ENCODE measurements around the gene TMEM150B. TPM values are rescaled to one million over a fixed set of nuclear protein-coding genes. Genes with fewer than 3 reads are reported as not detected.

Gene TMEM150B
- polyA plus RNA-seq, 1 donor from 2014 or later, result not detected

DNA sequence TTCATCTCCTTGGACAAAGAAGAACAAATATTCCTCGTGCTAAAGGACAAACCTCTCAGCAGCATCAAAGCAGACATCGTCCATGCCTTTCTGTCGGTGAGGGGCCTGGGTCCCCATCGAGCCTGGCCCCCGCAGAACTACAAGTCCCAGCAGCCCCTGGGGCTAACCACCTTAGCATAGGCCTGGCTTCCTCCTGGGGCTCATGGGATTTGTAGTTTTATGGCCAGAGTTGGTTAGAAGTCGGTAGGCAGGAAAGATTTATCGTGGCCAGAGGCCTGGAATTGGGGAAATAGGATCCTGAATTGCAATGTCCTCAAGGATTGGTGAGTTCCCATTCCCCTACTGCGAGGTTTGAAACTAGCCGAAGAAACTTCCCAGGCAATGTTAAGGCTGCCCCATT lies 19.6 kb downstream of the TMEM150B start:
- no peaks in the 10 kb centered on the region for H3F3A ChIP-seq (ENCODE audit: insufficient read depth, low read length, poor library complexity, severe bottlenecking)
- H3K4me3 ChIP-seq (ENCODE audit: low read length), result no peak overlapping the region
- H3K9me3 ChIP-seq (ENCODE audit: low read length), result no peaks in the 10 kb centered on the region
- no peaks in the 10 kb centered on the region for H4K20me1 ChIP-seq (ENCODE audit: insufficient read depth)
- H3K27me3 ChIP-seq (ENCODE audit: insufficient read depth, low read depth, low read length), result no peaks in the 10 kb centered on the region
- no peak overlapping the region for H3K9ac ChIP-seq (ENCODE audit: low read length)
- H3K27ac ChIP-seq (ENCODE audit: low read length), result no peak overlapping the region
- no peak overlapping the region for H2AFZ ChIP-seq (ENCODE audit: low read depth, low read length)
- TF ChIP-seq RAD21 (conservative IDR thresholded peaks at IDR 0.05), result no peak
- TF ChIP-seq EZH2 (IDR thresholded peaks at IDR 0.05; ENCODE audit: borderline replicate concordance, insufficient read depth, low read length, poor library complexity, severe bottlenecking), result no peak
- TF ChIP-seq, protein P1, sequence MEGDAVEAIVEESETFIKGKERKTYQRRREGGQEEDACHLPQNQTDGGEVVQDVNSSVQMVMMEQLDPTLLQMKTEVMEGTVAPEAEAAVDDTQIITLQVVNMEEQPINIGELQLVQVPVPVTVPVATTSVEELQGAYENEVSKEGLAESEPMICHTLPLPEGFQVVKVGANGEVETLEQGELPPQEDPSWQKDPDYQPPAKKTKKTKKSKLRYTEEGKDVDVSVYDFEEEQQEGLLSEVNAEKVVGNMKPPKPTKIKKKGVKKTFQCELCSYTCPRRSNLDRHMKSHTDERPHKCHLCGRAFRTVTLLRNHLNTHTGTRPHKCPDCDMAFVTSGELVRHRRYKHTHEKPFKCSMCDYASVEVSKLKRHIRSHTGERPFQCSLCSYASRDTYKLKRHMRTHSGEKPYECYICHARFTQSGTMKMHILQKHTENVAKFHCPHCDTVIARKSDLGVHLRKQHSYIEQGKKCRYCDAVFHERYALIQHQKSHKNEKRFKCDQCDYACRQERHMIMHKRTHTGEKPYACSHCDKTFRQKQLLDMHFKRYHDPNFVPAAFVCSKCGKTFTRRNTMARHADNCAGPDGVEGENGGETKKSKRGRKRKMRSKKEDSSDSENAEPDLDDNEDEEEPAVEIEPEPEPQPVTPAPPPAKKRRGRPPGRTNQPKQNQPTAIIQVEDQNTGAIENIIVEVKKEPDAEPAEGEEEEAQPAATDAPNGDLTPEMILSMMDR (IDR thresholded peaks at IDR 0.05; ENCODE audit: poor library complexity, severe bottlenecking), result no peak
- no peak for TF ChIP-seq EP300 (conservative IDR thresholded peaks at IDR 0.05; ENCODE audit: poor library complexity, severe bottlenecking)
- TF ChIP-seq POLR2AphosphoS5 (IDR thresholded peaks at IDR 0.05), result no peak
- TF ChIP-seq, protein P2, sequence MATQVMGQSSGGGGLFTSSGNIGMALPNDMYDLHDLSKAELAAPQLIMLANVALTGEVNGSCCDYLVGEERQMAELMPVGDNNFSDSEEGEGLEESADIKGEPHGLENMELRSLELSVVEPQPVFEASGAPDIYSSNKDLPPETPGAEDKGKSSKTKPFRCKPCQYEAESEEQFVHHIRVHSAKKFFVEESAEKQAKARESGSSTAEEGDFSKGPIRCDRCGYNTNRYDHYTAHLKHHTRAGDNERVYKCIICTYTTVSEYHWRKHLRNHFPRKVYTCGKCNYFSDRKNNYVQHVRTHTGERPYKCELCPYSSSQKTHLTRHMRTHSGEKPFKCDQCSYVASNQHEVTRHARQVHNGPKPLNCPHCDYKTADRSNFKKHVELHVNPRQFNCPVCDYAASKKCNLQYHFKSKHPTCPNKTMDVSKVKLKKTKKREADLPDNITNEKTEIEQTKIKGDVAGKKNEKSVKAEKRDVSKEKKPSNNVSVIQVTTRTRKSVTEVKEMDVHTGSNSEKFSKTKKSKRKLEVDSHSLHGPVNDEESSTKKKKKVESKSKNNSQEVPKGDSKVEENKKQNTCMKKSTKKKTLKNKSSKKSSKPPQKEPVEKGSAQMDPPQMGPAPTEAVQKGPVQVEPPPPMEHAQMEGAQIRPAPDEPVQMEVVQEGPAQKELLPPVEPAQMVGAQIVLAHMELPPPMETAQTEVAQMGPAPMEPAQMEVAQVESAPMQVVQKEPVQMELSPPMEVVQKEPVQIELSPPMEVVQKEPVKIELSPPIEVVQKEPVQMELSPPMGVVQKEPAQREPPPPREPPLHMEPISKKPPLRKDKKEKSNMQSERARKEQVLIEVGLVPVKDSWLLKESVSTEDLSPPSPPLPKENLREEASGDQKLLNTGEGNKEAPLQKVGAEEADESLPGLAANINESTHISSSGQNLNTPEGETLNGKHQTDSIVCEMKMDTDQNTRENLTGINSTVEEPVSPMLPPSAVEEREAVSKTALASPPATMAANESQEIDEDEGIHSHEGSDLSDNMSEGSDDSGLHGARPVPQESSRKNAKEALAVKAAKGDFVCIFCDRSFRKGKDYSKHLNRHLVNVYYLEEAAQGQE (IDR thresholded peaks at IDR 0.05; ENCODE audit: borderline replicate concordance), result no peak
- no peak for TF ChIP-seq TAF1 (IDR thresholded peaks at IDR 0.05; ENCODE audit: low read depth)
- TF ChIP-seq SMC3 (conservative IDR thresholded peaks at IDR 0.05; ENCODE audit: poor library complexity), result no peak
- TF ChIP-seq MXI1 (conservative IDR thresholded peaks at IDR 0.05; ENCODE audit: poor library complexity, severe bottlenecking), result no peak
- H3K4me2 ChIP-seq (ENCODE audit: low read length), result no peak overlapping the region
- no peaks in the 10 kb centered on the region for H3K36me3 ChIP-seq (ENCODE audit: insufficient read depth, low read length)
- no peaks in the 10 kb centered on the region for H3K9me2 ChIP-seq (ENCODE audit: insufficient read depth, low read length)
- no peaks in the 10 kb centered on the region for H3K79me2 ChIP-seq (replicated peaks; ENCODE audit: insufficient read depth, low read length)

DNA sequence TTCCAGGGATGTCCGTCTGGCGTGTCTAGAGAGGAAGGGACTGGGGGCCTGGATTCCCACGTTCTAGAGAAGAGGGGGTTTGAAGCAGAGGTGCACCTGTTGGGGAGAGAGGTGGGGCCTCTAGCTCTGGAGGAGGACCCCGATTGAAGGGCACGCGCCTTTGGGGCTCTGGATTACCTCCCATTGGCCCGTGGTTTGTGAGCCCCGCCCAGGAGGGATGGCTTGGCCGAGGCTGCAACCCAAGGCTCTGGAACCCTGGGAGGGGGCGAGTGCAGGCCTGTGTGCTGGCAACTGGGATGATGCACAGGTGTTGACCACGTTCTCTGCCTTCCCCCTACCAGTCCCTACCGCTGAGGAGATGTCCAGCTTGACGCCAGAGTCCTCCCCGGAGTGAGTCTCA lies 20.2 kb downstream of the TMEM150B start:
- H3K27me3 ChIP-seq (ENCODE audit: insufficient read depth, low read depth, low read length), result no peaks in the 10 kb centered on the region
- H3K9me3 ChIP-seq (ENCODE audit: low read length), result no peaks in the 10 kb centered on the region
- no peaks in the 10 kb centered on the region for H3K79me2 ChIP-seq (replicated peaks; ENCODE audit: insufficient read depth, low read length)
- no peaks in the 10 kb centered on the region for H3K9me2 ChIP-seq (ENCODE audit: insufficient read depth, low read length)
- no peak overlapping the region for H3K27ac ChIP-seq (ENCODE audit: low read length)
- H4K20me1 ChIP-seq (ENCODE audit: insufficient read depth), result no peaks in the 10 kb centered on the region
- no peak overlapping the region for H2AFZ ChIP-seq (ENCODE audit: low read depth, low read length)
- H3F3A ChIP-seq (ENCODE audit: insufficient read depth, low read length, poor library complexity, severe bottlenecking), result no peaks in the 10 kb centered on the region
- H3K36me3 ChIP-seq (ENCODE audit: insufficient read depth, low read length), result no peaks in the 10 kb centered on the region
- H3K4me2 ChIP-seq (ENCODE audit: low read length), result no peak overlapping the region
- no peak for TF ChIP-seq POLR2AphosphoS5 (IDR thresholded peaks at IDR 0.05)
- TF ChIP-seq EP300 (conservative IDR thresholded peaks at IDR 0.05; ENCODE audit: poor library complexity, severe bottlenecking), result no peak
- TF ChIP-seq EZH2 (IDR thresholded peaks at IDR 0.05; ENCODE audit: borderline replicate concordance, insufficient read depth, low read length, poor library complexity, severe bottlenecking), result no peak
- TF ChIP-seq SMC3 (conservative IDR thresholded peaks at IDR 0.05; ENCODE audit: poor library complexity), result no peak
- no peak for TF ChIP-seq TAF1 (IDR thresholded peaks at IDR 0.05; ENCODE audit: low read depth)
- no peak for TF ChIP-seq RAD21 (conservative IDR thresholded peaks at IDR 0.05)
- TF ChIP-seq, protein P1 (IDR thresholded peaks at IDR 0.05; ENCODE audit: poor library complexity, severe bottlenecking), result no peak
- TF ChIP-seq MXI1 (conservative IDR thresholded peaks at IDR 0.05; ENCODE audit: poor library complexity, severe bottlenecking), result no peak
- TF ChIP-seq, protein P2 (IDR thresholded peaks at IDR 0.05; ENCODE audit: borderline replicate concordance), result no peak
- H3K4me3 ChIP-seq (ENCODE audit: low read length), result no peak overlapping the region
- no peak overlapping the region for H3K9ac ChIP-seq (ENCODE audit: low read length)

All from neural cell (in vitro differentiated cells).